ENCODE data around the gene TTC23L. TPM values are rescaled to one million over a fixed set of nuclear protein-coding genes. Genes with fewer than 3 reads are reported as not detected.

The TTC23L gene
- total and polyA plus RNA-seq, 2 experiments from 2014 or later, result 0.98 to 1.2 TPM

DNA sequence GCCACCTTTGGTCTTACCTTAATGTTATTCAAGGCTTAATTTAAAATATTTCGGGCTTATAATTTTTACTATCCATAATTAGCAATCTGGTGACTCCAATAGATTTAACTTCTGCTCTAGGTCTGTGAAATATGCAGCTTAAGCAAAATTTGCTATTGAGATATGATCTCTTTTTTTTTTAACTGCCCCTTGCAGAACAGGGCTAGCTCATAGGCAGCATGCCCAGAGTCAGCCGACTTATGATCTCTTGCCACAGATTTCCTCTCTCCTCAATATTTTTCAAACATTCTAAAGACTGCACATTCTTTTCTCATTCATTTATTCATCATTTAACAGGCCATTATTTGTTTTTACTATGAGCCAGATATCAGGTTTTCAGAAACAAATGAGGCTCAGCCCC is 4.5 kb downstream of the TTC23L start:
- TF ChIP-seq CTCF (IDR thresholded peaks at IDR 0.05; ENCODE audit: low read depth, low read length), result no peak
- Histone ChIP-seq H3K4me1 (ENCODE audit: low read depth) (no peaks in the 10 kb centered on the region), H3K9me3 (ENCODE audit: low read depth) (no peaks in the 10 kb centered on the region), H3K4me3 (no peak overlapping the region), H3K36me3 (no peaks in the 10 kb centered on the region), H3K27ac (no peak overlapping the region), H3K27me3 (no peaks in the 10 kb centered on the region)
- DNase-seq (ENCODE audit: low read depth in 1 of 2, low spot score in 1 of 2), result no peak

- Histone ChIP-seq H3K27me3 (no peaks in the 10 kb centered on the region), H3K4me1 (ENCODE audit: low read depth) (no peaks in the 10 kb centered on the region), H3K27ac (no peak overlapping the region), H3K36me3 (no peaks in the 10 kb centered on the region), H3K9me3 (ENCODE audit: low read depth) (no peaks in the 10 kb centered on the region), H3K4me3 (no peak overlapping the region)
- no peak for TF ChIP-seq CTCF (IDR thresholded peaks at IDR 0.05; ENCODE audit: low read depth, low read length)
- DNase-seq (ENCODE audit: low read depth in 1 of 2, low spot score in 1 of 2), result no peak
Measured at GRCh38 chr5:34844106-34844505, 5.1 kb downstream of the TTC23L start.

- Histone ChIP-seq H3K4me3 (no peak overlapping the region), H3K27me3 (no peaks in the 10 kb centered on the region), H3K4me1 (ENCODE audit: low read depth) (no peaks in the 10 kb centered on the region), H3K27ac (no peak overlapping the region), H3K36me3 (no peaks in the 10 kb centered on the region), H3K9me3 (ENCODE audit: low read depth) (no peaks in the 10 kb centered on the region)
- no peak for TF ChIP-seq CTCF (IDR thresholded peaks at IDR 0.05; ENCODE audit: low read depth, low read length)
- no peak for DNase-seq (ENCODE audit: low read depth in 1 of 2, low spot score in 1 of 2)
Measured at GRCh38 chr5:34844999-34845398, 6.0 kb downstream of the TTC23L start.

DNA sequence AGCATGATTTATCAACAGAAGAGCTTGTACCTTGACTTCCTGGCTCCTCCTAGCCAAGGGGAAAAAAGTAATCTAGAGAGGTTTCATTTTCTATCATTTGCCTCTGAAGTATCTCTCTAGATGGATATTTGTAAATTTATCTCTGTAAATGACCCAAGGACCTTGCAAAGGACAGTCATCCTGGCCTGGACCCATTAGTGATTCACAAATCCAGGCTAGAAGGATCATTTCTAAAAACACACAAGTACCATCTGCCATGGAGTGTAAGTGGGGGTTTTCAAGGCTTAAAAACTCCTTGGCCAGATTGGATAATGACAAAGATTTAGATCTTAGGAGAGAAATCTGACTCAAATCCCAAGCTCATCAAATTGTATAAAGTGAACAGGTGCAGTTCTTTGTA is 8.1 kb downstream of the TTC23L start:
- H3K9me3 ChIP-seq (ENCODE audit: low read depth), result no peaks in the 10 kb centered on the region
- no peaks in the 10 kb centered on the region for H3K27me3 ChIP-seq
- TF ChIP-seq CTCF (IDR thresholded peaks at IDR 0.05; ENCODE audit: low read depth, low read length), result no peak
- H3K36me3 ChIP-seq, result no peaks in the 10 kb centered on the region
- no peak overlapping the region for H3K27ac ChIP-seq
- no peaks in the 10 kb centered on the region for H3K4me1 ChIP-seq (ENCODE audit: low read depth)
- H3K4me3 ChIP-seq, result no peak overlapping the region
- no peak for DNase-seq (ENCODE audit: low read depth in 1 of 2, low spot score in 1 of 2)

DNA sequence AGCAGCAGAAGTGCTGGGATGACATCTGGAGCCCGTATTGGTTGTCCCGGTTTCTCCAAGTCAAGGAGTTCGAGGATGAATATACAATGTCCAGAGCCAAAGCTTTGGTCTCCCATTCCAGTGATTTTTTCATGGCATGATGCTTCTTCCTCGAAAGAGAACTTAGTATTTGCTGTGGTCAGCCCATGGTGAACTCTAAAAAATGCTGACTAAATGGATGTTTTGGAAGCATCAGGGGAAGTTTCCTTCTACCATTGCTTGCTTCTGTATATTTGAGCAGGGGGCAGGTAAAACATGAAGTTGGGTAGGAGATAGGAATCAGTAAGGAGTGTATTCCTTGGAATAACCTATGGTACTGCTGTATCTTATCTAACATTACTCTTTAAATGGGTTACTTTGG is 8.6 kb downstream of the TTC23L start:
- Histone ChIP-seq H3K27ac (no peak overlapping the region), H3K4me3 (no peak overlapping the region), H3K36me3 (no peaks in the 10 kb centered on the region), H3K4me1 (ENCODE audit: low read depth) (no peaks in the 10 kb centered on the region), H3K27me3 (no peaks in the 10 kb centered on the region), H3K9me3 (ENCODE audit: low read depth) (no peaks in the 10 kb centered on the region)
- no peak for DNase-seq (ENCODE audit: low read depth in 1 of 2, low spot score in 1 of 2)
- no peak for TF ChIP-seq CTCF (IDR thresholded peaks at IDR 0.05; ENCODE audit: low read depth, low read length)

GRCh38 chr5:34848230-34848629 is 9.3 kb downstream of the TTC23L start:
- DNase-seq (ENCODE audit: low read depth in 1 of 2, low spot score in 1 of 2), result no peak
- no peak for TF ChIP-seq CTCF (IDR thresholded peaks at IDR 0.05; ENCODE audit: low read depth, low read length)
- H3K27me3 ChIP-seq, result no peaks in the 10 kb centered on the region
- H3K36me3 ChIP-seq, result no peaks in the 10 kb centered on the region
- no peaks in the 10 kb centered on the region for H3K4me1 ChIP-seq (ENCODE audit: low read depth)
- H3K4me3 ChIP-seq, result no peak overlapping the region
- no peak overlapping the region for H3K27ac ChIP-seq
- no peaks in the 10 kb centered on the region for H3K9me3 ChIP-seq (ENCODE audit: low read depth)
